Medulla oblongata (tissue), 1 donor: ENCODE data around the gene FHIT.
"Not testable (repeated sequence)": the region's sequence is repeated elsewhere in the genome, so short reads cannot be mapped to it uniquely, and the experiment has no call there.

Experiments
- DNase-seq: peaks from one replicate; pipeline ENCODE4 v3.0.0-alpha.2; 2015; ENCODE audit errors: extremely low spot score

The FHIT gene

DNA sequence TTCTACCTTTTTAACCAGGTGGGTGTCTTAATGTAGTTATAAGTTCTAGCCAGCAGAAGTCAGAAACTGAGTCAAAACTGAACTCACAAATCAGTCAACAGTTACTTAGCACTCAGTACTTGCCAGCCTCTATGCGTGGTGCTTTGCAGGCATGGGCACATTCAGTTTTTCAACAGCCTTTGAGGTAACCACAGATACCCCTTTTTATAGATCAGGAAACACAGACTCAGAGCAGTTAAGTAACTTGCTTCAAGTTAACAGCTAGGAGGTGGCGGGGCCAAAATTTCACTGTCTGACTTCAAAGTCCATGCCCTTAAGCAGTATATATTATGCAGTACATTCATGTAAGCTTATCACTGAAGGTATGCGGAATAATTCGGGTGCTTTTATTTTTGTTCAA, 139.4 kb downstream of the FHIT start:
- DNase-seq = no peak

DNA sequence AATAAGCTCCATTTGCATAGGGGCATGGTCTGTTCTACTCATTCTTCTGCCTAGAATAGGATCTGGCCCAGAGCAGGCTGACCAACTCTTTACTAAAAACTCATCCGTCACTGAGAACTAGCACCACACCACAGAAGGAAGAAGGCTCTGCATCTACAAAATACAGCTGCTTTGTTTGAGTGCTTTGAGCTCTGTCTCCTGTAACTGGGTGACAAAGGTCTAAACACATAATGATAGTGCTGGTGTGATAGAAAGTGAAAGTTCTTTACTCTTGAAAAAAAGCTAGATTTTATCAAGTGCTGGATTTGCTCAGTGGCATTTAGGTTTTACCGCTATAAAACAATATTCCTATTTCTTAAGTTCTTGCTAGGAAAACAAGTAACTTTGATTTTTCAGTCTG, 140.7 kb downstream of the FHIT start:
- no peak for DNase-seq

- DNase-seq = no peak
Observed at GRCh38 chr3:61108247-61109019, 142.8 kb downstream of the FHIT start.

- DNase-seq = no peak
Observed at GRCh38 chr3:61094608-61095007, 156.6 kb downstream of the FHIT start.

DNA sequence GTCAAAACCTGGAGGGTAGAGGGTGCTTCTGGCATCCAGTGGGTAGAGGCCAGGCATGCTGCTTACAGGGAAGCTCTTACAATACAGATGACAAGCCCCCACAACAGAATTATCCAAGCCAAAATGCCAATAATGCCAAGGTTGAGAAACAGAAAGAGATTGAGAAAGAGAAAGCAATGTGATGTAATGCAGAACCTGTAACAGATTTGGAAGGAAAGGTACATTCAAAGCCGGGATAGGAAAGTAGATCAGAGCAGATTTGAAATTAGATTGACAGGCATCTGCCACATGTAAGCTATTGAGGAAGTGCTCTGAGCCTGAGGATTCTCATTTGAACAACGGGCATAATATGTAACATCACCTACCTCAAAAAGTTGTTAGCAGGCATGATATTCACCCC, 157.9 kb downstream of the FHIT start:
- no peak for DNase-seq

- DNase-seq = no peak
Observed at GRCh38 chr3:61092870-61093269, 158.4 kb downstream of the FHIT start.

DNA sequence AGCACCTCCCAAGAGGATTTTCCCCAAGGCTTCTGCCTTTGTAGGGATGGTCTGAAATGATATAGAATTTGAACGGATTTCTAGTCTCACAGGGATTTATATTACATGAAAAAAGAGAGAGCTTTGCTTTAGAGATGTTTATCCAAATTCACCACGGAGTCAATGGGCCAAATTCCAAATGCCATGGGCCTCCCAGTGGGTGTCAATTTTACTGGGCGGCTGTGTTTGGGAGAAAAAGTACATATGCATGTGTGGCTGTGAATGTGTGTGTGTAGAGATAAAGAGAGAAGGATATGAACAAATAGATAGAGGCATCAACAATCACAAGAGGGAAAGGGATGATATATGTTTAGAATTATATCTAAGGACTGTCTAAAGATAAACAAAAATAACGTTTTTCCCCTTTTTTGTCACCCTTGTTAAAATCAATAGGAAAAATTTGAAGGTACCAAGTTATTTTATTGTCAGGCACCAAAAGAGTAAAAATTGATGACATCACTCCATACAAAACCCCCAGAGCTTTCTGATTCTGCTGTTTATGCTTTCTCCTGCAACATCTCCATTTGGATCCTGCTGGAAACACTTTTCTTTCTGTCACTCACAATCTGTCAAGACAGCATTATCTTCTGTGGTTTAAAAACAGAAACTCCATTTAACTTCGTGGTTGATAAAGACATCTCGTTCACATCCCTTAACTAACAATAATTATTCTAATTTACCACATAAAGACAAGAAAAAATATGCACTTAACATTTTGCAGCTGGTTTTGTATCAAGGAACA, 160.7 kb downstream of the FHIT start:
- no peak for DNase-seq

- DNase-seq = no peak
Observed at GRCh38 chr3:61087465-61087864, 163.8 kb downstream of the FHIT start.

- no peak for DNase-seq
Observed at GRCh38 chr3:61081554-61081953, 169.7 kb downstream of the FHIT start.

GRCh38 chr3:61080737-61081445, 170.4 kb downstream of the FHIT start:
- DNase-seq = no peak

DNA sequence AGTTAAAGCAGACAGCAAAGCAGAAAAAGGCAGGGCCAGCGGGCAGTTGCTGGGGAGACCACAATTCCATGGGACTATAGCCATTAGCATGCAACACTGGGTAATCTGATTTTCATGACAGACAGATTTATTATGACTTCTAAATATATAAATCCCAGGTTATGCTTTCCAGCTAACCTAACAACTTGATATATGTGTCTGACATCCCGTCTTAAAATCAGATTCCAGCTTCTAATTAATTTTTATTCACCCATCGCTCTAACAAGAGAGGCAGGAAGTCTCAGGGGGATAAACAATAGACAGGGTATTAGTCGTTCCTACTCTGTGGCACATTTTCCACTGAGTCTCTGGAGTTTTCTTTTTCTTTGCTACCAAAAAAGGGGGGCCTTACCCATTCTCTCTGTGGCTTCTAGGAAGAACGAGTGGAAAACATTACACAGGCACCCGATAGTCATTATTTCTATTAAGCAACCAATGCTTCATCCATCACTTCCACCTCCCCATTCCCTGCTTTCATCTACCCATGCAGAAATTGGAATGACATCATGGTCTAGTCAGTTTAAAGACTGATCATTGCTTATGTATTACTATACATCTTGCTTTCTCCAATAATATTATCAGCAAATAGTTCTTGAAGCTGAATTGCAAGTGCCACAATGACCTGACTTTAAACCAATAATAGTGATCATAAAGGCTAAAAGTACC, 173.1 kb downstream of the FHIT start:
- no peak for DNase-seq

- DNase-seq = no peak
Observed at GRCh38 chr3:61077551-61077950, 173.7 kb downstream of the FHIT start.

DNA sequence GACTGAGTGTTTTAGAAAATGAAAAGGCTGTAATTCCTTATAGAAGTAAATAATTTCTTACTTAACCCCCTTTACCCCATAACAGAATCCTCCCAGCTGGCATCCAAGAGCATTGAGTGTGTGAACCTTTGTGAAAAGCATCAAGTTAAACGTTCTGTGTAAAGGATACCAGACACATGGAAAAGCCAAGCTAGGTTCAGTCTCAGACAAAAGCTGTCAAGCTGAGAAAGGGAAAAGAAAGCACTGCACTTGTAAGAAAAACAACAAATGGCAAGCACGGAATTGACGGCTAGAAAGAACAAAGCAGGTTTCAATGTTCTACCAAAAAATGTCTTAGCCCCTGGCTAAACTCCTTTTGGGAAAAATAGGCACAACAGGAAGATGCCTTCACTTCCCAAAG, 176.5 kb downstream of the FHIT start:
- DNase-seq = peak; percentile 5

DNA sequence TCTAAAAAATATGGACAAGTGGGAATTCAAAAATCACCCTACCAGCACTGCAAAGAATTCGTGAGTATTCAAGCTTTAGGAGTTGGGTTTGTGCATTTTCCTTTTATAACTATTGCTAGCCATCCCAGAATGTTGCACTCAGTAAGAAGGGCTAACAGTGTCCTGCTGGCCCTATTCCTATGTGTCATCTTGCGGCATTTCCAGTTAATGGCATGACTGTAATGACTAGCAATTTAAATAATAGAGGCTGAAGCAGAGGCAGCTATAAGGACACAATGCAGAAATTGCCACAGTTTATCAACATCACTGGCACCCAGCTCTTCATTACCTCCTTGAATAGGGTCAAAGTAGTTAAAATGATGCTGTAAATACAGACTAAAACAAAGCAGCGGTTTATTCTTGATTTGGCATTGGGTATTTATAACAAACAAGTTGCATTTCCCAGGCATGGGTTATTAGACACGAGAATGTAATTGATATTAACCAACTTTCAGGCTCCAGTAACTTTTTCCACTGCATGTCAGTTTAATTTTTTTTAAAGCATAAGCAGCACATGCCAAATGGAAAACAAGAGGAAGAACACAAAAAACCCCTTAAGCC, 177.6 kb downstream of the FHIT start:
- no peak for DNase-seq

GRCh38 chr3:61068084-61068483, 183.2 kb downstream of the FHIT start:
- no peak for DNase-seq

GRCh38 chr3:61066800-61067199, 184.5 kb downstream of the FHIT start:
- DNase-seq = no peak

- not testable (repeated sequence) for DNase-seq
Observed at GRCh38 chr3:61066222-61066621, 185.0 kb downstream of the FHIT start.

DNA sequence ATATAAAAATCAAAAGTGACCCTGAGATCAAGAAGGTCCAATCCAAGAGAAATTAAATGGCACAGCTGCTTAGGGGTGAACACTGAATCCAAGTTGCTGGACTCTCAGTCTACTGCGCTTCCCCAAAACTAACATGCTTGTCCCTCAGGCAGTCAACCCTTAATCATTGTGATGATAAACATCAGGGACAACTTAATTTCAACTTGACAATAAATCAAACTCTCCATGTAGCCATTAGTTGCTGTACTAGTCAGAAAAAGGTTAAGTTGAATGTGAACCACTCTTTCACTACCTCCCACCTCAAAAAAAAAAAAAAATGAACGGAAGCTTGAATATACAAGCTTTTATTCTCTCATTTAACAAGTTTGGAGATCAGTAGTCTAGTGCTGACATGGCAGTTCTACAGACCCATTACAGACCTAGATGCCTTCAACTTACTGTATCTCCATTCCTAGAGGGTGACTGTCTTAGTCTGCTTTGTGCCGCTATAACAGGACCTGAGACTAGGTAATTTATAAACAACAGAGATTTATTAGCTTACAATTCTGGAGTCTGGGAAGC, 185.7 kb downstream of the FHIT start:
- DNase-seq = no peak

DNA sequence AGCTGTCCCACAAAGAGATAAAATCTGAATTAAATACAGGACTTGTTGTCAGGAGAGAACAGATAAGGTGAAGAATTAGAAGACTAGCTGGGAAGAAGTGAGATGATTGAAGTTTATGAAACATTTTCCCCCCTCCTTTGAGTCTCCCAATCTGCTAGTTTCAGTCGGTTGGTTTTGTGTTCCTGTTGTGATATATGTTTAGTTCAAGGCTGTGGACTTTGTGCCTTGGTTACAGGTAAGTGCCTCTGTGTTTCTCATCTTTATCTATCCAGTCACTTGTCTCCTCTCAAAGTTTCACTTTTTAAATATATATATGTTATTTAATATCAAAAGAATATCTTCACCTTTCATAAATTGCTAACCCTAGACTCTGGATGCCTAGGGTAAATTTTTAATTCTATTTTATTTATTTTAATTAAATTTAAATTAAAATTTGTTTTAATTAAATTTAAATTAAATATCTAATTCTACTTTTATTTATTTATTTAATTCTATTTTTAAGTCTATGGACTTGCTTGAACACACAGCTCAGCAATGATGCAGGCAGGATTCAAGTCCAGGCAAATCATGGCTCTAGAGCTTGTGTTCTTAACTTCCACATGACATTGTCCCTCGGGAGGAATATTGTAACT, 190.0 kb downstream of the FHIT start:
- DNase-seq = no peak

DNA sequence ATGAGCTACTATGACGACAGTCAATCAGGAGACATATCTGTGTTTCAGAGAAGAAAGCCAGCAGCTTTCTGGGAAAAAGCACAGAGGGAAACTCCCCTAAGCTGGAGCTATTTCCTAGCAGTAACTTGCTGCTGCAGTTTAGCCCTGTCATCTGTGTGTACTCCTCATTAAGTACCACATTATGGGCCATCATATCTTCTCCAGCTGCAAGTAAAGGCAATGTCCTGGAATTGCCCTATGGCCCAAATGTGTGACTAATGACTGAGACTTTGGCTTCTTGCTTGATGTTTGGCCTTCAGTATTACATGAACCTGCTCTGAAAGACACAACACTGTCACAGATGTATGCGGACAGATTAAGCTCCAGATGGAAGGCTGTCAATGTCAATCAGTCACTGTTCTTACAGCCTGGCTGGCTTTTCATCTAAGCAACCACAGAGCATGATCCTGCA, 190.8 kb downstream of the FHIT start:
- no peak for DNase-seq

GRCh38 chr3:61058836-61059235, 192.4 kb downstream of the FHIT start:
- no peak for DNase-seq
